K562 (cell line): Measurements from ENCODE around the gene RXRB. TPM values are rescaled to one million over a fixed set of nuclear protein-coding genes. Genes with fewer than 3 reads are reported as not detected.

ENCODE experiments used
- CHAMP1 ChIP-seq: fragments of 450-650 bp; IDR thresholded peaks from 2 replicates; pipeline ENCODE4 v1.6.1; 2016; ENCODE audit warnings: mild to moderate bottlenecking
- FOS ChIP-seq: IDR thresholded peaks from 3 replicates; pipeline ENCODE4 v1.6.1; 2011; ENCODE audit not compliant: insufficient read length; ENCODE audit errors: extremely low read depth
- HDAC1 ChIP-seq, 2 experiments: fragments of 450-650 bp; IDR thresholded peaks; 2 replicates each; pipeline ENCODE4 v1.6.1; 2016 to 2017; ENCODE audit warnings: inconsistent platforms in 1 of 2, mild to moderate bottlenecking in 1 of 2, moderate library complexity in 1 of 2
- NCOA4 ChIP-seq: fragments of 450-650 bp; IDR thresholded peaks from 2 replicates; pipeline ENCODE4 v1.6.1; 2018; ENCODE audit warnings: mild to moderate bottlenecking; ENCODE audit not compliant: partially characterized antibody
- NFE2L1 ChIP-seq: fragments of 450-650 bp; IDR thresholded peaks from 2 replicates; pipeline ENCODE4 v1.6.1; 2016; ENCODE audit warnings: missing genetic modification characterization, low read depth, mild to moderate bottlenecking, missing compliant biosample characterization, moderate library complexity, borderline replicate concordance
- POLR2B ChIP-seq: fragments of 450-650 bp; IDR thresholded peaks from 2 replicates; pipeline ENCODE4 v1.6.1; 2018; ENCODE audit warnings: low read depth; ENCODE audit not compliant: partially characterized antibody
- PTRF ChIP-seq: fragments of 450-650 bp; IDR thresholded peaks from 2 replicates; pipeline ENCODE4 v1.6.1; 2016; ENCODE audit warnings: mild to moderate bottlenecking, missing genetic modification characterization, missing compliant biosample characterization
- RBBP5 ChIP-seq: fragments of 200-600 bp; sonication (generic); IDR thresholded peaks from 2 replicates; pipeline ENCODE4 v1.6.1; 2012; ENCODE audit warnings: borderline replicate concordance, mild to moderate bottlenecking, low read length, control low read depth, inconsistent platforms; ENCODE audit not compliant: insufficient read depth, poor library complexity, severe bottlenecking
- SMARCA5 ChIP-seq: fragments of 450-650 bp; IDR thresholded peaks from 2 replicates; pipeline ENCODE4 v1.6.1; 2016
- SMARCC2 ChIP-seq: fragments of 450-650 bp; IDR thresholded peaks from 2 replicates; pipeline ENCODE4 v1.6.1; 2017; ENCODE audit warnings: antibody characterized with exemption, moderate library complexity, mild to moderate bottlenecking, low read depth
- SRF ChIP-seq, 2 experiments: fragments of 250-450, 450-650 bp in 1 of 2; sonication (Bioruptor Pico) in 1 of 2; sonication (generic) in 1 of 2; formaldehyde crosslinking; IDR thresholded peaks; 2 replicates each; pipeline versions ENCODE4 v1.5.0 to v1.5.1; 2020 to 2022; ENCODE audit warnings: mild to moderate bottlenecking in 1 of 2, missing genetic modification reagents in 1 of 2
- ZC3H8 ChIP-seq: fragments of 450-650 bp; IDR thresholded peaks from 2 replicates; pipeline ENCODE4 v1.6.1; 2017
- ZNF184 ChIP-seq: sonication (generic); formaldehyde crosslinking; IDR thresholded peaks from 2 replicates; pipeline ENCODE4 v1.5.0; 2020; ENCODE audit warnings: missing genetic modification reagents
- ZNF589 ChIP-seq: fragments of 200-800 bp; sonication (Bioruptor generic); IDR thresholded peaks from 2 replicates; pipeline ENCODE4 v1.6.1; 2016; ENCODE audit warnings: low read depth, missing genetic modification characterization, missing compliant biosample characterization
- ZNF699 ChIP-seq: fragments of 250-450 bp; sonication (Bioruptor Pico); IDR thresholded peaks from 2 replicates; pipeline ENCODE4 v1.8.0; 2021; ENCODE audit warnings: mild to moderate bottlenecking, moderate library complexity; ENCODE audit not compliant: insufficient replicate concordance
- polyA plus RNA-seq, 8 experiments: library from polyadenylated mRNA; depleted of rRNA in 4 of 8; stranded (reverse) in 5 of 8; unstranded in 3 of 8; fragments of >200 nt; fragmentation: Nextera tagmentation in 2 of 8; fragmentation: Illumina TruSeq in 1 of 8; extraction: Ambion mirVana in 2 of 8; extraction: Trizol in 1 of 8; gene quantifications; 2 replicates each; pipeline versions ENCODE4 v1.2.1 to v1.2.3, GENCODE V29; 2011 to 2014; ENCODE audit warnings: inconsistent platforms in 1 of 8, missing spikeins in 1 of 8
- total RNA-seq, 7 experiments: library from RNA; depleted of rRNA in 6 of 7; stranded (reverse); fragments of >200 nt in 6 of 7; fragmentation: Illumina TruSeq in 2 of 7; extraction: Trizol in 2 of 7; gene quantifications; 2 replicates each; pipeline versions ENCODE4 v1.2.1 to v1.2.3, GENCODE V29; 2011 to 2021; ENCODE audit warnings: low replicate concordance in 1 of 7
- TF ChIP-seq, protein P1 (sequence below): sonication (generic); formaldehyde crosslinking; IDR thresholded peaks from 2 replicates; pipeline ENCODE4 v1.8.1; 2023; ENCODE audit warnings: missing genetic modification reagents, mild to moderate bottlenecking, borderline replicate concordance
- TF ChIP-seq, protein P2 (sequence below): sonication (generic); formaldehyde crosslinking; IDR thresholded peaks from 2 replicates; pipeline ENCODE4 v1.8.0; 2022; ENCODE audit warnings: mild to moderate bottlenecking, low read depth, missing genetic modification reagents
- TF ChIP-seq, protein P3 (sequence below): sonication (generic); formaldehyde crosslinking; IDR thresholded peaks from 2 replicates; pipeline ENCODE4 v1.8.0; 2022; ENCODE audit warnings: missing genetic modification reagents, mild to moderate bottlenecking, moderate library complexity, borderline replicate concordance

RXRB gene
- total and polyA plus RNA-seq, 9 of the 15 experiments (the other 6 are each of a cell fraction or from before 2014, with no cell fraction given) = 0.76 to 35.5 (median 18.4) TPM

- TF ChIP-seq, protein P1, sequence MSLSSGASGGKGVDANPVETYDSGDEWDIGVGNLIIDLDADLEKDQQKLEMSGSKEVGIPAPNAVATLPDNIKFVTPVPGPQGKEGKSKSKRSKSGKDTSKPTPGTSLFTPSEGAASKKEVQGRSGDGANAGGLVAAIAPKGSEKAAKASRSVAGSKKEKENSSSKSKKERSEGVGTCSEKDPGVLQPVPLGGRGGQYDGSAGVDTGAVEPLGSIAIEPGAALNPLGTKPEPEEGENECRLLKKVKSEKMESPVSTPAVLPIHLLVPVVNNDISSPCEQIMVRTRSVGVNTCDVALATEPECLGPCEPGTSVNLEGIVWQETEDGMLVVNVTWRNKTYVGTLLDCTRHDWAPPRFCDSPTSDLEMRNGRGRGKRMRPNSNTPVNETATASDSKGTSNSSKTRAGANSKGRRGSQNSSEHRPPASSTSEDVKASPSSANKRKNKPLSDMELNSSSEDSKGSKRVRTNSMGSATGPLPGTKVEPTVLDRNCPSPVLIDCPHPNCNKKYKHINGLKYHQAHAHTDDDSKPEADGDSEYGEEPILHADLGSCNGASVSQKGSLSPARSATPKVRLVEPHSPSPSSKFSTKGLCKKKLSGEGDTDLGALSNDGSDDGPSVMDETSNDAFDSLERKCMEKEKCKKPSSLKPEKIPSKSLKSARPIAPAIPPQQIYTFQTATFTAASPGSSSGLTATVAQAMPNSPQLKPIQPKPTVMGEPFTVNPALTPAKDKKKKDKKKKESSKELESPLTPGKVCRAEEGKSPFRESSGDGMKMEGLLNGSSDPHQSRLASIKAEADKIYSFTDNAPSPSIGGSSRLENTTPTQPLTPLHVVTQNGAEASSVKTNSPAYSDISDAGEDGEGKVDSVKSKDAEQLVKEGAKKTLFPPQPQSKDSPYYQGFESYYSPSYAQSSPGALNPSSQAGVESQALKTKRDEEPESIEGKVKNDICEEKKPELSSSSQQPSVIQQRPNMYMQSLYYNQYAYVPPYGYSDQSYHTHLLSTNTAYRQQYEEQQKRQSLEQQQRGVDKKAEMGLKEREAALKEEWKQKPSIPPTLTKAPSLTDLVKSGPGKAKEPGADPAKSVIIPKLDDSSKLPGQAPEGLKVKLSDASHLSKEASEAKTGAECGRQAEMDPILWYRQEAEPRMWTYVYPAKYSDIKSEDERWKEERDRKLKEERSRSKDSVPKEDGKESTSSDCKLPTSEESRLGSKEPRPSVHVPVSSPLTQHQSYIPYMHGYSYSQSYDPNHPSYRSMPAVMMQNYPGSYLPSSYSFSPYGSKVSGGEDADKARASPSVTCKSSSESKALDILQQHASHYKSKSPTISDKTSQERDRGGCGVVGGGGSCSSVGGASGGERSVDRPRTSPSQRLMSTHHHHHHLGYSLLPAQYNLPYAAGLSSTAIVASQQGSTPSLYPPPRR (CRISPR knock-in tag) = no peak; the same call in 1 of the 2 replicates
- TF ChIP-seq FOS (peak; percentile 80), RBBP5 (peak; percentile 76), ZNF589 (CRISPR knock-in tag) (no peak), CHAMP1 (no peak), SMARCA5 (no peak), HDAC1 (IDR thresholded peaks at IDR 0.05) (peak in 1 of 2 experiments; percentile 33; a peak in 1 of 4 replicates), POLR2B (peak; percentile 86), NCOA4 (no peak), PTRF (tag) (no peak), SRF (CRISPR knock-in tag; IDR thresholded peaks at IDR 0.05) (no peak; a peak in 2 of 4 replicates), ZNF699 (CRISPR knock-in tag) (no peak), ZNF184 (CRISPR knock-in tag) (no peak), NFE2L1 (tag) (no peak), ZC3H8 (no peak), SMARCC2 (no peak)
- TF ChIP-seq, protein P2, sequence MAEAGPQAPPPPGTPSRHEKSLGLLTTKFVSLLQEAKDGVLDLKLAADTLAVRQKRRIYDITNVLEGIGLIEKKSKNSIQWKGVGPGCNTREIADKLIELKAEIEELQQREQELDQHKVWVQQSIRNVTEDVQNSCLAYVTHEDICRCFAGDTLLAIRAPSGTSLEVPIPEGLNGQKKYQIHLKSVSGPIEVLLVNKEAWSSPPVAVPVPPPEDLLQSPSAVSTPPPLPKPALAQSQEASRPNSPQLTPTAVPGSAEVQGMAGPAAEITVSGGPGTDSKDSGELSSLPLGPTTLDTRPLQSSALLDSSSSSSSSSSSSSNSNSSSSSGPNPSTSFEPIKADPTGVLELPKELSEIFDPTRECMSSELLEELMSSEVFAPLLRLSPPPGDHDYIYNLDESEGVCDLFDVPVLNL (CRISPR knock-in tag) = no peak
- TF ChIP-seq, protein P3, sequence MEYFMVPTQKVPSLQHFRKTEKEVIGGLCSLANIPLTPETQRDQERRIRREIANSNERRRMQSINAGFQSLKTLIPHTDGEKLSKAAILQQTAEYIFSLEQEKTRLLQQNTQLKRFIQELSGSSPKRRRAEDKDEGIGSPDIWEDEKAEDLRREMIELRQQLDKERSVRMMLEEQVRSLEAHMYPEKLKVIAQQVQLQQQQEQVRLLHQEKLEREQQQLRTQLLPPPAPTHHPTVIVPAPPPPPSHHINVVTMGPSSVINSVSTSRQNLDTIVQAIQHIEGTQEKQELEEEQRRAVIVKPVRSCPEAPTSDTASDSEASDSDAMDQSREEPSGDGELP (CRISPR knock-in tag) = peak; percentile 42
These were observed 4.1 kb upstream of the RXRB start, which contains the start of gene HSD17B8 (continued) for GRCh38 chr6:33204415-33205190.
